Fibroblast of mammary gland (primary cell): ENCODE data around the gene ARPC5L.

ENCODE experiments used
- DNase-seq: peaks from one replicate; pipeline ENCODE4 v3.0.0-alpha.2; 2010; ENCODE audit warnings: low read depth
- H3K4me3 ChIP-seq: 2 replicates; pipeline ENCODE4 v1.5.1; 2011; ENCODE audit warnings: low read depth, mild to moderate bottlenecking, low read length, moderate library complexity; ENCODE audit not compliant: control insufficient read depth
- CTCF ChIP-seq: conservative IDR thresholded peaks from 2 replicates; pipeline ENCODE4 v1.5.1; 2011; ENCODE audit warnings: low read depth, low read length, inconsistent platforms; ENCODE audit not compliant: control insufficient read depth, insufficient read depth

The ARPC5L gene

DNA sequence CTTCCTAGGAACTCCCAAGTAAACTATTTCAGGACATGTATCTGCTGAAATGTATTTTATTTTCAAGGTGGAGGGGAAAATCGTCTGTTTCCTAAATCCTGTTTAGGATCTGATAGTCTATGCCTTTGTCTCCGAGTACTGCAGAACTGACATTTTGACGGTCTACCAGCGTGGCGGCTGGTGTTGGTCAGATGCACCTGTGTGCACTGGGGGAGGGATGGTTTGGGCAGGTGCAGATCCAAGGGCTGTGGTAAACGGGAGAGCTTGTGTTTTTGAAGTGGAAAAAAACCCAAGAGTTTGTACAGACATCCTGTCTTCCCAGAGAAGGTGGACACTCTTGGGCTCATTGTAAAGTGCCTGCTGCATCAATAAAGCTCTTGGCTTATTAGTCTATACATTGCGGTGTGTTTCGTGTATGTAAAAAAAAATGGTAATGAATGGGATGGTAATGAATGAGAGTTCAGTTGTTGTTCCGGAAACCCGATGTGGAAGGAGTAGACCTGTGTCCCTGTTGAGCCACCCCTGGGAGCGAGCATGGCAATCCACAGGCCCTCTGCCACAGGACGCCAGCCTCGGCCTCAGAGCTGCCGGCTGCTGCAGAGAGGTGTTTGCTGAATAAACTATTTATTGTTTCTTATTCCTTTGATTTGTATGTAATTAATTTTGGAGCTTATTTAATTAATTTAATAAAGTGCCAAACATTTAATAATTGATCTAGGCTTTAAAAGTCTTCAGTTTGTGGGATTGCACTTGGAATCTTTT, 15.3 kb downstream of the ARPC5L start:
- H3K4me3 ChIP-seq = no peak overlapping the region
- DNase-seq = no peak
- TF ChIP-seq CTCF = no peak

DNA sequence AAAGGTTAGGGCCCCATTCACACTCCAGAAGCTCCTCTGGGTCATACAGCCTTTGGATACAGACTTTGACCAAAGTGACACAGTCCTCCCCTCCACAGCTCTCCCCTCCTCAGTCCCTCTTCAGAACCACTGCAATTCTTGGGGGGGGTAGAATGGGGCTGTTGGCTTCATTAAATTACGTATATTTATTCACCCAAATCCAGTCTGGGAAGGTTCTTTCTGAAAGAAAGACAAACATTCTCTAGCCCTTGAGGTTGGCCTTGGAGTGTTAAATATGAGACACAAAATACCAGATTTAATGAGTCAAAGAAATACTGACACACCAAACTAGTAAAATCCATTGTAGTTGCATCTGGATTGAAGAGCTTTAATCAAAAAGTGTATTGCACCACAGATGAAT, 16.1 kb downstream of the ARPC5L start:
- DNase-seq = no peak
- no peak overlapping the region for H3K4me3 ChIP-seq
- TF ChIP-seq CTCF = no peak

DNA sequence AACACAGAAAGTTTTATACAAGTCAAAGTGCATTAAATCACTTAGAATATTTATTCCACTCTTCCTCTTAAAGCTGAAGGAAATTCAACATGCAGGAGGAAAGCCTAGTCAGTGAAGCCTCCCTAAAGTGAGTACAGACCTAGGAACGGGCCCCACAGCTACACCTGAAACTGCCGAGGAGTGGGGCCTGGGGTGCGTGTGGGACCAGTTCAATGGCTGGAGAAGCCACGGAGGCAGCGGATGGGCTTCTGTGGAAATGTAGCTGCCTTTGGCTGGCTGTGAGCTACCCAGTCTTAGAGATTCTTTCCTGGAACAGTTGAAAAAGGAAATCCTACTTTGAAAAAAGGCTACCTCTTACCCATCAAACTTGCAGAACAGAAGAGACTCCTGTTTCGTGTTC, 16.6 kb downstream of the ARPC5L start:
- no peak for DNase-seq
- TF ChIP-seq CTCF = no peak
- no peak overlapping the region for H3K4me3 ChIP-seq

DNA sequence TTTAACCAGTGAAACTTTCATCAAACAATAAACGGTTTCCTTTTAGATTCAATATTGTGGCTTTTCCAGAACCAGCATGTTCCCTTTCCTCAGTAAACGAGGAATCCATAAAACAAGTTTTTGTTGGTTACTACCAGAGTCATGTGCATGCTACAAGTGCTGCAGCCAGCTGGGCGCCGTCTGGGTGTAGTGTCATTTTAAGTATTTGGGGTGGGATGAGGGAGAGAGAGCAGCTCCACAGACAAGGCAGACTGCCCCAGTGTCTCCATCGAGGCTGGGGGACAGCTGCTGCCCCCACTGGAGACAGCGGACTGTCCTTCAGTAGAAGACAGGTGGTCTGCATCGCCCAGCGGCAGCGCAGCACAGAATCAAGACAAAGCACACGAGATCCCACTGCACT, 17.3 kb downstream of the ARPC5L start:
- DNase-seq = no peak
- no peak overlapping the region for H3K4me3 ChIP-seq
- no peak for TF ChIP-seq CTCF

- no peak overlapping the region for H3K4me3 ChIP-seq
- DNase-seq = no peak
- no peak for TF ChIP-seq CTCF
Observed at GRCh38 chr9:124880501-124880900, 18.6 kb downstream of the ARPC5L start.

DNA sequence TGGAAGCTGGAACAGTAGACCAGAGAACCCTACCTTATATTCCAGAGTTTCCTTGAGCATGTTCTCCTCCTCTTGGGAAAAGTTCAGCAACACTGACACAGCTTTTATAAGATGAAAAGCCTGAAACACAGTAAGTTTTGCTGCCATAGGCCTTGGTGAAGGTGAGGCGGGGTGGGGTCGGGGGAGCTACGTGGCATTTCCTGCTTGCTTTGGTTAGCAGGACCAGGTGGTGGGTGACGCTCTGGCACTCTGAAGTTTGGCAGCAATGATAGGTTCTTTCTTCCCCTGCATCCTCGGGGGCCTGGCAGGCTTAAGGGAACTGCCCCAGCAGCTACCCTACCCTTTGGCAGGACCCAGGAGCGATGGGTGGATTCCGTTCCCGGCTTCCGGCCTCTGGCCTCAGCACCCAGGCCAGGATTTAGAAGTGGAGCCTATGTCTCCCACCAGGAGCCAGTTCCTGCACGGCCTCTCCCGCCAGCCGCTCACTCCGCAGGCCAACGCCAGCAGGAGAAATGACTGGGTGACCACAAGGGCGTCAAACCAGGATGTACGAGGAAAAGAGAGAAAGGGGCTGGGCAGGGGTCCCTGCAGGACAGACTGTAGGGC, 19.3 kb downstream of the ARPC5L start:
- no peak for TF ChIP-seq CTCF
- H3K4me3 ChIP-seq = no peak overlapping the region
- DNase-seq = no peak

DNA sequence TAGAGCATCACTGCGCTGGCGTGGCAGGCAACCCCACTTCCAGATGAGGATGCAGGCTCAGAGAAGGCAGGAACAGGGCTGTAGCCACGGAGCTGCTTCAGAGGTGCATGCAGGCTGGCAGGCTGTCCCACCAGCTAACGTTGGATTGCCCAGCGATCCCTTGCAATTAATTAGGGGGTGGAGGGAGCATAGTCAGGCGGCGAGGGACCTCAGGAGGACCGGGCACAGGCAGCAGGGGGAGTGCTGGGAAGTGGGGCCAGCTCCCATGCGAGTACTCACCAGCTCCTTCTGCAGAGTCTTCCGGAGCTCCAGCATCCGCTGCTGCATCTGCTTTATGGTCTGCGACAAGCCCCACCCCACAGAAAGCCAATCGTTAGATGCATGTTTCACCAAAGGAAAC, 20.3 kb downstream of the ARPC5L start:
- no peak overlapping the region for H3K4me3 ChIP-seq
- TF ChIP-seq CTCF = no peak
- no peak for DNase-seq
